WTC11 (cell line): ENCODE data around the gene HSPA4. TPM values are rescaled to one million over a fixed set of nuclear protein-coding genes. Genes with fewer than 3 reads are reported as not detected.

ENCODE experiments used
- CBFB ChIP-seq: sonication (generic); formaldehyde crosslinking; IDR thresholded peaks from 2 replicates; pipeline ENCODE4 v1.8.1; 2022; ENCODE audit warnings: mild to moderate bottlenecking, low read depth, missing genetic modification reagents
- FOXK1 ChIP-seq: sonication (generic); formaldehyde crosslinking; IDR thresholded peaks from 2 replicates; pipeline ENCODE4 v1.8.0; 2022; ENCODE audit warnings: mild to moderate bottlenecking, moderate library complexity, missing genetic modification reagents
- GABPB1 ChIP-seq: sonication (generic); formaldehyde crosslinking; IDR thresholded peaks from 2 replicates; pipeline ENCODE4 v1.8.1; 2023; ENCODE audit warnings: mild to moderate bottlenecking, missing genetic modification reagents
- MXD4 ChIP-seq: fragments of 250-450 bp; sonication (Bioruptor Pico); IDR thresholded peaks from 2 replicates; pipeline ENCODE4 v1.8.0; 2021; ENCODE audit warnings: mild to moderate bottlenecking, moderate library complexity, borderline replicate concordance
- total RNA-seq: library from RNA; stranded (reverse); gene quantifications from 3 replicates; pipeline ENCODE4 v1.2.3, GENCODE V29; 2021
- TF ChIP-seq, protein P1 (sequence below): sonication (generic); formaldehyde crosslinking; IDR thresholded peaks from 2 replicates; pipeline ENCODE4 v1.8.0; 2023; ENCODE audit warnings: mild to moderate bottlenecking, missing genetic modification reagents
- TF ChIP-seq, protein P2 (sequence below): sonication (generic); formaldehyde crosslinking; IDR thresholded peaks from 2 replicates; pipeline ENCODE4 v1.8.1; 2022; ENCODE audit warnings: missing genetic modification reagents, borderline replicate concordance
- TF ChIP-seq, protein P3 (sequence below): sonication (generic); formaldehyde crosslinking; IDR thresholded peaks from 2 replicates; pipeline ENCODE4 v1.8.0; 2022; ENCODE audit warnings: mild to moderate bottlenecking, missing genetic modification reagents
- TF ChIP-seq, protein P4 (sequence below): sonication (generic); formaldehyde crosslinking; IDR thresholded peaks from 2 replicates; pipeline ENCODE4 v1.8.1; 2023; ENCODE audit warnings: mild to moderate bottlenecking, missing genetic modification reagents, moderate library complexity
- TF ChIP-seq, protein P5 (sequence below): fragments of 250-450 bp; sonication (Bioruptor Pico); IDR thresholded peaks from 2 replicates; pipeline ENCODE4 v1.9.0; 2021; ENCODE audit warnings: mild to moderate bottlenecking
- TF ChIP-seq, protein P6 (sequence below): sonication (generic); formaldehyde crosslinking; IDR thresholded peaks from 2 replicates; pipeline ENCODE4 v1.8.0; 2022; ENCODE audit warnings: missing genetic modification reagents
- TF ChIP-seq, protein P7 (sequence below): sonication (generic); formaldehyde crosslinking; conservative IDR thresholded peaks from 2 replicates; pipeline ENCODE4 v1.8.1; 2023; ENCODE audit warnings: mild to moderate bottlenecking, low read depth, missing genetic modification reagents, moderate library complexity
- TF ChIP-seq, protein P8 (sequence below): fragments of 250-450 bp; sonication (Bioruptor Pico); IDR thresholded peaks from 2 replicates; pipeline ENCODE4 v1.9.0; 2021; ENCODE audit warnings: mild to moderate bottlenecking, borderline replicate concordance
- TF ChIP-seq, protein P9 (sequence below): sonication (generic); formaldehyde crosslinking; IDR thresholded peaks from 2 replicates; pipeline ENCODE4 v1.8.1; 2023; ENCODE audit warnings: mild to moderate bottlenecking, moderate library complexity, missing genetic modification reagents

The HSPA4 gene
- total RNA-seq, 1 experiment from 2014 or later, result 363 TPM

DNA sequence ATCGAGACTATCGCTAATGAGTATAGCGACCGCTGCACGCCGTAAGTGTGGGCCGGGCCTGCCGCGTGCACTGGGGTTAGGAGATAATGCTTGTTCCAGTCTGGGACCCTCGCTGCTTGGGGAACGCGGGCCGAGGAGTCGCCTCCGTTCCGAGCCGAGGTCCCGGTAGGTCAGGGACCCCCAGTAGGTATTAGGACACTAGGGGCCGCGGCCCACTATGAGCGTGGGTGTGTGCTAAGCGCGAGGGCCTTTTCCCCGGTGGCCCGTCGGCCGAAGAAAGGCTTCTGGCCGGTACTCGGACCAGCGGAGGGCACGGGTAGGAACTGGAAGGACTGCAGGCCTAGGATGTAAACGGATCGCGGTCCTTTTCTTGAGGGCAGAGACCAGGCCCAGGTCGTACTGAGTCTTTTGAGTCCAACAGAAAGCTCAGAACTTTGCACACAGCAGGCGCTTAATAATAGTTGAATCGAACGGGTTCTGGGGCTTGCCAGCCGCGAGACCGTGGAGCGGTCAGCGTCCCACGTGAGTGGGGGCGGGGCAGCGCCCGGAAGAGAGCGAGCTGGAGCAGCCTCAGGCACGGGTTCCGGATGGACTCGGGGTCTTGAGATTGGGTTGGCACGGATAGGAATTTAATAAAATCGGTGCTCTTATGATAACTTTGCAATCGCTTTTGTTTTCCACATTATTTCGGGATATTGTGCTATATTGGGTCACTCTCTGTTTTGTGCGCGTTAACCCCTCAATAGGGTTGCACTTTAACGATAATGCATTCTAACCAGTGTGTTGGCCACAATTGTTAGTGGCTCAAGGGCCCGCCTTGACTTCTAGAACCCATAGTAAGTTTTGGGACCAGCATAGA lies 733 bp downstream of the HSPA4 start (continued):
- TF ChIP-seq, protein P1, sequence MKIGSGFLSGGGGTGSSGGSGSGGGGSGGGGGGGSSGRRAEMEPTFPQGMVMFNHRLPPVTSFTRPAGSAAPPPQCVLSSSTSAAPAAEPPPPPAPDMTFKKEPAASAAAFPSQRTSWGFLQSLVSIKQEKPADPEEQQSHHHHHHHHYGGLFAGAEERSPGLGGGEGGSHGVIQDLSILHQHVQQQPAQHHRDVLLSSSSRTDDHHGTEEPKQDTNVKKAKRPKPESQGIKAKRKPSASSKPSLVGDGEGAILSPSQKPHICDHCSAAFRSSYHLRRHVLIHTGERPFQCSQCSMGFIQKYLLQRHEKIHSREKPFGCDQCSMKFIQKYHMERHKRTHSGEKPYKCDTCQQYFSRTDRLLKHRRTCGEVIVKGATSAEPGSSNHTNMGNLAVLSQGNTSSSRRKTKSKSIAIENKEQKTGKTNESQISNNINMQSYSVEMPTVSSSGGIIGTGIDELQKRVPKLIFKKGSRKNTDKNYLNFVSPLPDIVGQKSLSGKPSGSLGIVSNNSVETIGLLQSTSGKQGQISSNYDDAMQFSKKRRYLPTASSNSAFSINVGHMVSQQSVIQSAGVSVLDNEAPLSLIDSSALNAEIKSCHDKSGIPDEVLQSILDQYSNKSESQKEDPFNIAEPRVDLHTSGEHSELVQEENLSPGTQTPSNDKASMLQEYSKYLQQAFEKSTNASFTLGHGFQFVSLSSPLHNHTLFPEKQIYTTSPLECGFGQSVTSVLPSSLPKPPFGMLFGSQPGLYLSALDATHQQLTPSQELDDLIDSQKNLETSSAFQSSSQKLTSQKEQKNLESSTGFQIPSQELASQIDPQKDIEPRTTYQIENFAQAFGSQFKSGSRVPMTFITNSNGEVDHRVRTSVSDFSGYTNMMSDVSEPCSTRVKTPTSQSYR, result peak; percentile 48; the same call in 1 of the 2 replicates
- TF ChIP-seq GABPB1 (CRISPR knock-in tag) (no peak), FOXK1 (CRISPR knock-in tag) (peak; percentile 59; the same call in 1 of the 2 replicates), MXD4 (no peak), CBFB (no peak)
- TF ChIP-seq, protein P2, sequence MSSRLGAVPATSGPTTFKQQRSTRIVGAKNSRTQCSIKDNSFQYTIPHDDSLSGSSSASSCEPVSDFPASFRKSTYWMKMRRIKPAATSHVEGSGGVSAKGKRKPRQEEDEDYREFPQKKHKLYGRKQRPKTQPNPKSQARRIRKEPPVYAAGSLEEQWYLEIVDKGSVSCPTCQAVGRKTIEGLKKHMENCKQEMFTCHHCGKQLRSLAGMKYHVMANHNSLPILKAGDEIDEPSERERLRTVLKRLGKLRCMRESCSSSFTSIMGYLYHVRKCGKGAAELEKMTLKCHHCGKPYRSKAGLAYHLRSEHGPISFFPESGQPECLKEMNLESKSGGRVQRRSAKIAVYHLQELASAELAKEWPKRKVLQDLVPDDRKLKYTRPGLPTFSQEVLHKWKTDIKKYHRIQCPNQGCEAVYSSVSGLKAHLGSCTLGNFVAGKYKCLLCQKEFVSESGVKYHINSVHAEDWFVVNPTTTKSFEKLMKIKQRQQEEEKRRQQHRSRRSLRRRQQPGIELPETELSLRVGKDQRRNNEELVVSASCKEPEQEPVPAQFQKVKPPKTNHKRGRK (CRISPR knock-in tag), result peak; percentile 73; the same call in 1 of the 2 replicates
- TF ChIP-seq, protein P3, sequence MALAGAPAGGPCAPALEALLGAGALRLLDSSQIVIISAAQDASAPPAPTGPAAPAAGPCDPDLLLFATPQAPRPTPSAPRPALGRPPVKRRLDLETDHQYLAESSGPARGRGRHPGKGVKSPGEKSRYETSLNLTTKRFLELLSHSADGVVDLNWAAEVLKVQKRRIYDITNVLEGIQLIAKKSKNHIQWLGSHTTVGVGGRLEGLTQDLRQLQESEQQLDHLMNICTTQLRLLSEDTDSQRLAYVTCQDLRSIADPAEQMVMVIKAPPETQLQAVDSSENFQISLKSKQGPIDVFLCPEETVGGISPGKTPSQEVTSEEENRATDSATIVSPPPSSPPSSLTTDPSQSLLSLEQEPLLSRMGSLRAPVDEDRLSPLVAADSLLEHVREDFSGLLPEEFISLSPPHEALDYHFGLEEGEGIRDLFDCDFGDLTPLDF (CRISPR knock-in tag), result no peak
- TF ChIP-seq, protein P4, sequence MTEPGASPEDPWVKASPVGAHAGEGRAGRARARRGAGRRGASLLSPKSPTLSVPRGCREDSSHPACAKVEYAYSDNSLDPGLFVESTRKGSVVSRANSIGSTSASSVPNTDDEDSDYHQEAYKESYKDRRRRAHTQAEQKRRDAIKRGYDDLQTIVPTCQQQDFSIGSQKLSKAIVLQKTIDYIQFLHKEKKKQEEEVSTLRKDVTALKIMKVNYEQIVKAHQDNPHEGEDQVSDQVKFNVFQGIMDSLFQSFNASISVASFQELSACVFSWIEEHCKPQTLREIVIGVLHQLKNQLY (CRISPR knock-in tag), result no peak
- TF ChIP-seq, protein P5, sequence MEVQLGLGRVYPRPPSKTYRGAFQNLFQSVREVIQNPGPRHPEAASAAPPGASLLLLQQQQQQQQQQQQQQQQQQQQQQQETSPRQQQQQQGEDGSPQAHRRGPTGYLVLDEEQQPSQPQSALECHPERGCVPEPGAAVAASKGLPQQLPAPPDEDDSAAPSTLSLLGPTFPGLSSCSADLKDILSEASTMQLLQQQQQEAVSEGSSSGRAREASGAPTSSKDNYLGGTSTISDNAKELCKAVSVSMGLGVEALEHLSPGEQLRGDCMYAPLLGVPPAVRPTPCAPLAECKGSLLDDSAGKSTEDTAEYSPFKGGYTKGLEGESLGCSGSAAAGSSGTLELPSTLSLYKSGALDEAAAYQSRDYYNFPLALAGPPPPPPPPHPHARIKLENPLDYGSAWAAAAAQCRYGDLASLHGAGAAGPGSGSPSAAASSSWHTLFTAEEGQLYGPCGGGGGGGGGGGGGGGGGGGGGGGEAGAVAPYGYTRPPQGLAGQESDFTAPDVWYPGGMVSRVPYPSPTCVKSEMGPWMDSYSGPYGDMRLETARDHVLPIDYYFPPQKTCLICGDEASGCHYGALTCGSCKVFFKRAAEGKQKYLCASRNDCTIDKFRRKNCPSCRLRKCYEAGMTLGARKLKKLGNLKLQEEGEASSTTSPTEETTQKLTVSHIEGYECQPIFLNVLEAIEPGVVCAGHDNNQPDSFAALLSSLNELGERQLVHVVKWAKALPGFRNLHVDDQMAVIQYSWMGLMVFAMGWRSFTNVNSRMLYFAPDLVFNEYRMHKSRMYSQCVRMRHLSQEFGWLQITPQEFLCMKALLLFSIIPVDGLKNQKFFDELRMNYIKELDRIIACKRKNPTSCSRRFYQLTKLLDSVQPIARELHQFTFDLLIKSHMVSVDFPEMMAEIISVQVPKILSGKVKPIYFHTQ (CRISPR knock-in tag), result no peak
- TF ChIP-seq, protein P6, sequence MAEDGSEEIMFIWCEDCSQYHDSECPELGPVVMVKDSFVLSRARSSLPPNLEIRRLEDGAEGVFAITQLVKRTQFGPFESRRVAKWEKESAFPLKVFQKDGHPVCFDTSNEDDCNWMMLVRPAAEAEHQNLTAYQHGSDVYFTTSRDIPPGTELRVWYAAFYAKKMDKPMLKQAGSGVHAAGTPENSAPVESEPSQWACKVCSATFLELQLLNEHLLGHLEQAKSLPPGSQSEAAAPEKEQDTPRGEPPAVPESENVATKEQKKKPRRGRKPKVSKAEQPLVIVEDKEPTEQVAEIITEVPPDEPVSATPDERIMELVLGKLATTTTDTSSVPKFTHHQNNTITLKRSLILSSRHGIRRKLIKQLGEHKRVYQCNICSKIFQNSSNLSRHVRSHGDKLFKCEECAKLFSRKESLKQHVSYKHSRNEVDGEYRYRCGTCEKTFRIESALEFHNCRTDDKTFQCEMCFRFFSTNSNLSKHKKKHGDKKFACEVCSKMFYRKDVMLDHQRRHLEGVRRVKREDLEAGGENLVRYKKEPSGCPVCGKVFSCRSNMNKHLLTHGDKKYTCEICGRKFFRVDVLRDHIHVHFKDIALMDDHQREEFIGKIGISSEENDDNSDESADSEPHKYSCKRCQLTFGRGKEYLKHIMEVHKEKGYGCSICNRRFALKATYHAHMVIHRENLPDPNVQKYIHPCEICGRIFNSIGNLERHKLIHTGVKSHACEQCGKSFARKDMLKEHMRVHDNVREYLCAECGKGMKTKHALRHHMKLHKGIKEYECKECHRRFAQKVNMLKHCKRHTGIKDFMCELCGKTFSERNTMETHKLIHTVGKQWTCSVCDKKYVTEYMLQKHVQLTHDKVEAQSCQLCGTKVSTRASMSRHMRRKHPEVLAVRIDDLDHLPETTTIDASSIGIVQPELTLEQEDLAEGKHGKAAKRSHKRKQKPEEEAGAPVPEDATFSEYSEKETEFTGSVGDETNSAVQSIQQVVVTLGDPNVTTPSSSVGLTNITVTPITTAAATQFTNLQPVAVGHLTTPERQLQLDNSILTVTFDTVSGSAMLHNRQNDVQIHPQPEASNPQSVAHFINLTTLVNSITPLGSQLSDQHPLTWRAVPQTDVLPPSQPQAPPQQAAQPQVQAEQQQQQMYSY (CRISPR knock-in tag), result 0 out of 2 replicates have a peak, but pooled peaks have one; percentile 10
- TF ChIP-seq, protein P7, sequence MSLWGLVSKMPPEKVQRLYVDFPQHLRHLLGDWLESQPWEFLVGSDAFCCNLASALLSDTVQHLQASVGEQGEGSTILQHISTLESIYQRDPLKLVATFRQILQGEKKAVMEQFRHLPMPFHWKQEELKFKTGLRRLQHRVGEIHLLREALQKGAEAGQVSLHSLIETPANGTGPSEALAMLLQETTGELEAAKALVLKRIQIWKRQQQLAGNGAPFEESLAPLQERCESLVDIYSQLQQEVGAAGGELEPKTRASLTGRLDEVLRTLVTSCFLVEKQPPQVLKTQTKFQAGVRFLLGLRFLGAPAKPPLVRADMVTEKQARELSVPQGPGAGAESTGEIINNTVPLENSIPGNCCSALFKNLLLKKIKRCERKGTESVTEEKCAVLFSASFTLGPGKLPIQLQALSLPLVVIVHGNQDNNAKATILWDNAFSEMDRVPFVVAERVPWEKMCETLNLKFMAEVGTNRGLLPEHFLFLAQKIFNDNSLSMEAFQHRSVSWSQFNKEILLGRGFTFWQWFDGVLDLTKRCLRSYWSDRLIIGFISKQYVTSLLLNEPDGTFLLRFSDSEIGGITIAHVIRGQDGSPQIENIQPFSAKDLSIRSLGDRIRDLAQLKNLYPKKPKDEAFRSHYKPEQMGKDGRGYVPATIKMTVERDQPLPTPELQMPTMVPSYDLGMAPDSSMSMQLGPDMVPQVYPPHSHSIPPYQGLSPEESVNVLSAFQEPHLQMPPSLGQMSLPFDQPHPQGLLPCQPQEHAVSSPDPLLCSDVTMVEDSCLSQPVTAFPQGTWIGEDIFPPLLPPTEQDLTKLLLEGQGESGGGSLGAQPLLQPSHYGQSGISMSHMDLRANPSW (CRISPR knock-in tag), result no peak
- TF ChIP-seq, protein P8, sequence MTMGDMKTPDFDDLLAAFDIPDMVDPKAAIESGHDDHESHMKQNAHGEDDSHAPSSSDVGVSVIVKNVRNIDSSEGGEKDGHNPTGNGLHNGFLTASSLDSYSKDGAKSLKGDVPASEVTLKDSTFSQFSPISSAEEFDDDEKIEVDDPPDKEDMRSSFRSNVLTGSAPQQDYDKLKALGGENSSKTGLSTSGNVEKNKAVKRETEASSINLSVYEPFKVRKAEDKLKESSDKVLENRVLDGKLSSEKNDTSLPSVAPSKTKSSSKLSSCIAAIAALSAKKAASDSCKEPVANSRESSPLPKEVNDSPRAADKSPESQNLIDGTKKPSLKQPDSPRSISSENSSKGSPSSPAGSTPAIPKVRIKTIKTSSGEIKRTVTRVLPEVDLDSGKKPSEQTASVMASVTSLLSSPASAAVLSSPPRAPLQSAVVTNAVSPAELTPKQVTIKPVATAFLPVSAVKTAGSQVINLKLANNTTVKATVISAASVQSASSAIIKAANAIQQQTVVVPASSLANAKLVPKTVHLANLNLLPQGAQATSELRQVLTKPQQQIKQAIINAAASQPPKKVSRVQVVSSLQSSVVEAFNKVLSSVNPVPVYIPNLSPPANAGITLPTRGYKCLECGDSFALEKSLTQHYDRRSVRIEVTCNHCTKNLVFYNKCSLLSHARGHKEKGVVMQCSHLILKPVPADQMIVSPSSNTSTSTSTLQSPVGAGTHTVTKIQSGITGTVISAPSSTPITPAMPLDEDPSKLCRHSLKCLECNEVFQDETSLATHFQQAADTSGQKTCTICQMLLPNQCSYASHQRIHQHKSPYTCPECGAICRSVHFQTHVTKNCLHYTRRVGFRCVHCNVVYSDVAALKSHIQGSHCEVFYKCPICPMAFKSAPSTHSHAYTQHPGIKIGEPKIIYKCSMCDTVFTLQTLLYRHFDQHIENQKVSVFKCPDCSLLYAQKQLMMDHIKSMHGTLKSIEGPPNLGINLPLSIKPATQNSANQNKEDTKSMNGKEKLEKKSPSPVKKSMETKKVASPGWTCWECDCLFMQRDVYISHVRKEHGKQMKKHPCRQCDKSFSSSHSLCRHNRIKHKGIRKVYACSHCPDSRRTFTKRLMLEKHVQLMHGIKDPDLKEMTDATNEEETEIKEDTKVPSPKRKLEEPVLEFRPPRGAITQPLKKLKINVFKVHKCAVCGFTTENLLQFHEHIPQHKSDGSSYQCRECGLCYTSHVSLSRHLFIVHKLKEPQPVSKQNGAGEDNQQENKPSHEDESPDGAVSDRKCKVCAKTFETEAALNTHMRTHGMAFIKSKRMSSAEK (CRISPR knock-in tag), result no peak
- TF ChIP-seq, protein P9, sequence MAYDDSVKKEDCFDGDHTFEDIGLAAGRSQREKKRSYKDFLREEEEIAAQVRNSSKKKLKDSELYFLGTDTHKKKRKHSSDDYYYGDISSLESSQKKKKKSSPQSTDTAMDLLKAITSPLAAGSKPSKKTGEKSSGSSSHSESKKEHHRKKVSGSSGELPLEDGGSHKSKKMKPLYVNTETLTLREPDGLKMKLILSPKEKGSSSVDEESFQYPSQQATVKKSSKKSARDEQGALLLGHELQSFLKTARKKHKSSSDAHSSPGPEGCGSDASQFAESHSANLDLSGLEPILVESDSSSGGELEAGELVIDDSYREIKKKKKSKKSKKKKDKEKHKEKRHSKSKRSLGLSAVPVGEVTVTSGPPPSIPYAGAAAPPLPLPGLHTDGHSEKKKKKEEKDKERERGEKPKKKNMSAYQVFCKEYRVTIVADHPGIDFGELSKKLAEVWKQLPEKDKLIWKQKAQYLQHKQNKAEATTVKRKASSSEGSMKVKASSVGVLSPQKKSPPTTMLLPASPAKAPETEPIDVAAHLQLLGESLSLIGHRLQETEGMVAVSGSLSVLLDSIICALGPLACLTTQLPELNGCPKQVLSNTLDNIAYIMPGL (CRISPR knock-in tag), result peak; percentile 5; the same call in 1 of the 2 replicates
